GM23338 (cell line): ENCODE data around the gene NIN. TPM values are rescaled to one million over a fixed set of nuclear protein-coding genes. Genes with fewer than 3 reads are reported as not detected.

Experiments used
- ATAC-seq: fragments of 200-7000 bp; cut with Tn5 transposase; 3 replicates; pipeline ENCODE4 v1.9.1; 2020
- DNase-seq: peaks from one replicate; pipeline ENCODE4 v3.0.0-alpha.2; 2015; ENCODE audit warnings: low spot score
- H2AFZ ChIP-seq: fragments of 200-600 bp; sonication (generic); 2 replicates; pipeline ENCODE4 v1.8.0; 2016; ENCODE audit warnings: antibody characterized with exemption, mild to moderate bottlenecking, moderate library complexity
- H3F3A ChIP-seq: fragments of 200-600 bp; sonication (generic); replicated peaks from 2 replicates; pipeline ENCODE4 v1.8.0; 2017; ENCODE audit warnings: antibody characterized with exemption, mixed run types, low read depth
- H3K27ac ChIP-seq: fragments of 200-600 bp; sonication (generic); 2 replicates; pipeline ENCODE4 v1.6.1; 2016; ENCODE audit warnings: low read depth
- H3K27me3 ChIP-seq: fragments of 200-600 bp; sonication (generic); 2 replicates; pipeline ENCODE4 v1.8.0; 2016; ENCODE audit warnings: mild to moderate bottlenecking, mixed run types, moderate library complexity; ENCODE audit not compliant: insufficient read depth
- H3K36me3 ChIP-seq: fragments of 200-600 bp; sonication (generic); 2 replicates; pipeline ENCODE4 v1.8.0; 2016; ENCODE audit warnings: mild to moderate bottlenecking; ENCODE audit not compliant: insufficient read depth
- H3K4me1 ChIP-seq: fragments of 200-600 bp; sonication (generic); 2 replicates; pipeline ENCODE4 v1.8.0; 2016; ENCODE audit warnings: mild to moderate bottlenecking, moderate library complexity; ENCODE audit not compliant: insufficient read depth
- H3K4me2 ChIP-seq: fragments of 200-600 bp; sonication (generic); 2 replicates; pipeline ENCODE4 v1.7.1; 2017; ENCODE audit warnings: mixed run types
- H3K4me3 ChIP-seq: fragments of 200-600 bp; sonication (generic); 2 replicates; pipeline ENCODE4 v1.6.1; 2016; ENCODE audit warnings: mixed run types
- H3K79me2 ChIP-seq: fragments of 200-600 bp; sonication (generic); replicated peaks from 2 replicates; pipeline ENCODE4 v1.8.0; 2017; ENCODE audit warnings: mild to moderate bottlenecking; ENCODE audit not compliant: insufficient read depth
- H3K9me2 ChIP-seq: fragments of 200-600 bp; sonication (generic); 2 replicates; pipeline ENCODE4 v1.8.0; 2017; ENCODE audit not compliant: insufficient read depth
- H4K20me1 ChIP-seq: fragments of 200-600 bp; sonication (generic); replicated peaks from 2 replicates; pipeline ENCODE4 v1.8.0; 2017; ENCODE audit warnings: mild to moderate bottlenecking; ENCODE audit not compliant: insufficient read depth
- H3K27ac Mint-ChIP-seq: 2 replicates; pipeline ENCODE4 v1.8.0; 2020; ENCODE audit warnings: inconsistent platforms, mild to moderate bottlenecking, moderate library complexity, mixed read lengths
- H3K27me3 Mint-ChIP-seq: 3 replicates; pipeline ENCODE4 v1.8.0; 2022; ENCODE audit warnings: low read depth, mild to moderate bottlenecking, moderate library complexity, mixed read lengths, inconsistent platforms; ENCODE audit not compliant: insufficient read depth, poor library complexity
- H3K36me3 Mint-ChIP-seq: 3 replicates; pipeline ENCODE4 v1.8.0; 2021; ENCODE audit warnings: low read depth, mild to moderate bottlenecking, inconsistent platforms, moderate library complexity, mixed read lengths
- H3K4me1 Mint-ChIP-seq: 3 replicates; pipeline ENCODE4 v1.8.0; 2020; ENCODE audit warnings: mild to moderate bottlenecking, inconsistent platforms, mixed read lengths
- H3K4me3 Mint-ChIP-seq: 3 replicates; pipeline ENCODE4 v1.8.0; 2021; ENCODE audit warnings: moderate library complexity, mild to moderate bottlenecking, inconsistent platforms, mixed read lengths
- H3K9me3 Mint-ChIP-seq: 3 replicates; pipeline ENCODE4 v1.8.0; 2020; ENCODE audit warnings: moderate library complexity, mild to moderate bottlenecking, inconsistent platforms, mixed read lengths
- CTCF ChIP-seq, 2 experiments: fragments of 200-600 bp in 1 of 2; sonication (generic) in 1 of 2; conservative IDR thresholded peaks; 2 replicates each; pipeline versions ENCODE4 v1.5.1 to v1.6.1; 2016 to 2017; ENCODE audit warnings: antibody characterized with exemption in 2 of 2, low read depth in 2 of 2, mild to moderate bottlenecking in 2 of 2, moderate library complexity in 1 of 2
- ETS1 ChIP-seq: IDR thresholded peaks from 2 replicates; pipeline ENCODE4 v1.6.1; 2016; ENCODE audit warnings: antibody characterized with exemption
- EZH2 ChIP-seq: fragments of 200-600 bp; sonication (generic); IDR thresholded peaks from one replicate; pipeline ENCODE4 v1.8.0; 2017; ENCODE audit warnings: antibody characterized with exemption, mild to moderate bottlenecking, low read depth; ENCODE audit not compliant: unreplicated experiment
- EZH2phosphoT487 ChIP-seq: fragments of 200-600 bp; sonication (generic); IDR thresholded peaks from one replicate; pipeline ENCODE4 v1.8.1; 2018; ENCODE audit warnings: antibody characterized with exemption; ENCODE audit not compliant: unreplicated experiment
- JUNB ChIP-seq: IDR thresholded peaks from one replicate; pipeline ENCODE4 v1.6.1; 2016; ENCODE audit warnings: antibody characterized with exemption; ENCODE audit not compliant: unreplicated experiment
- NANOG ChIP-seq: IDR thresholded peaks from 2 replicates; pipeline ENCODE4 v1.6.1; 2016; ENCODE audit warnings: antibody characterized with exemption, borderline replicate concordance
- POLR2AphosphoS5 ChIP-seq: IDR thresholded peaks from 2 replicates; pipeline ENCODE4 v1.6.1; 2016; ENCODE audit warnings: antibody characterized with exemption, low read depth
- REST ChIP-seq: IDR thresholded peaks from one replicate; pipeline ENCODE4 v1.6.1; 2018; ENCODE audit warnings: antibody characterized with exemption; ENCODE audit not compliant: unreplicated experiment
- STAT1 ChIP-seq: IDR thresholded peaks from one replicate; pipeline ENCODE4 v1.6.1; 2016; ENCODE audit warnings: antibody characterized with exemption; ENCODE audit not compliant: unreplicated experiment
- ZNF114 ChIP-seq: fragments of 250-450 bp; sonication (Bioruptor Pico); IDR thresholded peaks from 2 replicates; pipeline ENCODE4 v1.5.0; 2020; ENCODE audit warnings: mild to moderate bottlenecking, moderate library complexity
- ZNF331 ChIP-seq: fragments of 250-450 bp; sonication (Bioruptor Pico); IDR thresholded peaks from 2 replicates; pipeline ENCODE4 v1.5.0; 2020; ENCODE audit warnings: low read depth, mild to moderate bottlenecking, moderate library complexity
- ZNF462 ChIP-seq: fragments of 250-450 bp; sonication (Bioruptor Pico); IDR thresholded peaks from 2 replicates; pipeline ENCODE4 v1.5.0; 2020; ENCODE audit warnings: mild to moderate bottlenecking, moderate library complexity
- polyA plus RNA-seq: library from polyadenylated mRNA; unstranded; fragments of >200 nt; fragmentation: Nextera tagmentation; extraction: Ambion mirVana; gene quantifications from 2 replicates; pipeline ENCODE4 v1.2.1, GENCODE V29; 2016
- total RNA-seq: library from RNA; depleted of rRNA; stranded (reverse); fragments of >200 nt; shearing (Covaris generic); gene quantifications from 2 replicates; pipeline ENCODE4 v1.2.3, GENCODE V29; 2014

NIN gene
- total and polyA plus RNA-seq, 2 experiments from 2014 or later = 7.4 to 17.4 TPM

GRCh38 chr14:50835280-50835679, 4.3 kb upstream of the NIN start (continued):
- TF ChIP-seq ZNF462 (CRISPR knock-in tag) = no peak

- Histone ChIP-seq H3K79me2 (no peaks in the 10 kb centered on the region), H3F3A (peaks cover 3% of the 10 kb centered on the region), H3K4me2 (no peak overlapping the region), H2AFZ (no peak overlapping the region), H3K9me2 (no peaks in the 10 kb centered on the region), H3K27ac (no peak overlapping the region), H3K27me3 (peaks cover 47% of the 10 kb centered on the region), H3K4me1 (peaks cover 9% of the 10 kb centered on the region), H3K4me3 (no peak overlapping the region), H3K36me3 (no peaks in the 10 kb centered on the region), H4K20me1 (no peaks in the 10 kb centered on the region)
- Mint-ChIP-seq H3K4me1 (peaks cover 15% of the 10 kb centered on the region), H3K36me3 (no peaks in the 10 kb centered on the region), H3K27ac (no peak overlapping the region), H3K9me3 (no peaks in the 10 kb centered on the region), H3K27me3 (peaks cover 32% of the 10 kb centered on the region), H3K4me3 (no peak overlapping the region)
- no peak for ATAC-seq
- DNase-seq = no peak
- TF ChIP-seq POLR2AphosphoS5 = no peak
- TF ChIP-seq ETS1 = no peak
- TF ChIP-seq STAT1 = no peak
- no peak for TF ChIP-seq CTCF (conservative IDR thresholded peaks at IDR 0.05; ENCODE audit: low read depth in 2 of 2)
- TF ChIP-seq EZH2 = no peak
- no peak for TF ChIP-seq ZNF331 (CRISPR knock-in tag)
- no peak for TF ChIP-seq REST
- TF ChIP-seq EZH2phosphoT487 = no peak
- no peak for TF ChIP-seq JUNB
- no peak for TF ChIP-seq NANOG
- no peak for TF ChIP-seq ZNF114 (CRISPR knock-in tag)
Measured at GRCh38 chr14:50834802-50835276, 3.9 kb upstream of the NIN start.
